Activated T-cell treated with anti-CD3 and anti-CD28 coated beads, Interleukin-2, amount 50 U/mL, for 72 hours (primary cell): ENCODE data around the gene MYO1B. TPM values are rescaled to one million over a fixed set of nuclear protein-coding genes. Genes with fewer than 3 reads are reported as not detected.
A peak's percentile ranks its signal among the peaks of the same experiment; 100 is the strongest.

Experiments used
- ATAC-seq, 2 donors: fragments of 150-1000 bp; cut with Tn5 transposase; replicated peaks in 1 of 2; 2 replicates each; pipeline ENCODE4 v1.10.0; 2021; ENCODE audit warnings: moderate library complexity in 2 of 2, mild to moderate bottlenecking in 1 of 2
- DNase-seq, 2 donors: peaks; one replicate each; pipeline ENCODE4 v3.0.0; 2021 to 2022; ENCODE audit warnings: mixed read lengths in 1 of 2
- H3K27ac Mint-ChIP-seq: one replicate; pipeline ENCODE4 v1.8.0; 2022; ENCODE audit warnings: mild to moderate bottlenecking, moderate library complexity, mixed read lengths
- H3K27me3 Mint-ChIP-seq: one replicate; pipeline ENCODE4 v1.8.0; 2022; ENCODE audit warnings: low read depth, mixed read lengths
- H3K36me3 Mint-ChIP-seq, 2 donors: one replicate each; pipeline ENCODE4 v1.8.0; 2022; ENCODE audit warnings: mixed read lengths in 2 of 2, mild to moderate bottlenecking in 1 of 2; ENCODE audit not compliant: insufficient read depth in 2 of 2
- H3K4me1 Mint-ChIP-seq: one replicate; pipeline ENCODE4 v1.8.0; 2022; ENCODE audit warnings: low read depth, mixed read lengths
- H3K4me3 Mint-ChIP-seq, 2 donors: one replicate each; pipeline ENCODE4 v1.8.0; 2022; ENCODE audit warnings: mild to moderate bottlenecking in 2 of 2, mixed read lengths in 2 of 2, moderate library complexity in 2 of 2
- H3K9me3 Mint-ChIP-seq, 2 donors: one replicate each; pipeline ENCODE4 v1.8.0; 2022; ENCODE audit warnings: mixed read lengths in 2 of 2
- total RNA-seq, 2 donors: library from RNA; stranded (reverse); gene quantifications; one replicate each; pipeline ENCODE4 v1.2.3, GENCODE V29; 2022

MYO1B gene
- total RNA-seq, 2 donors from 2014 or later: 24.4 to 37.5 TPM

DNA sequence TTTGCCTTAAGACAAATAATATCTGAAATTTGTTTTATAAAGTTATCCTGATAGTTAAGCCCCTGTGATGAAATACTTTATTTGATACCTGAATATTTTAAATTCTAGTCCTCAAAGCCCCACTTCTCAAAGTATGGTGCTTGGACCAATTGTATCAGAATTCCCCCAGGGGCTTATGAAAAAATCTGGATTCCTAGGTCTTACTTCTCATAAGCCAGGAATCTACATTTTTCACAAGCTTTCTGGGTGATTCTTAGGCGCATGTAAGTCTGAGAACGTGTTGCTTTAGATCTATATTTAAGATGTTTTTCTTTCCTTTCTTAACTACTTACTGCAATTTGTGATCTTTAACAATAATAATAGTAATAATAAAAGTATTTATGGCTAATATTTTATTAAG, 53.1 kb downstream of the MYO1B start:
- Mint-ChIP-seq H3K27ac (no peak overlapping the region), H3K27me3 (peaks cover 7% of the 10 kb centered on the region), H3K36me3 (no peaks in the 10 kb centered on the region), H3K4me1 (no peaks in the 10 kb centered on the region), H3K9me3 (no peaks in the 10 kb centered on the region), H3K4me3 (no peak overlapping the region)
- DNase-seq (no peak), ATAC-seq (no peak)

DNA sequence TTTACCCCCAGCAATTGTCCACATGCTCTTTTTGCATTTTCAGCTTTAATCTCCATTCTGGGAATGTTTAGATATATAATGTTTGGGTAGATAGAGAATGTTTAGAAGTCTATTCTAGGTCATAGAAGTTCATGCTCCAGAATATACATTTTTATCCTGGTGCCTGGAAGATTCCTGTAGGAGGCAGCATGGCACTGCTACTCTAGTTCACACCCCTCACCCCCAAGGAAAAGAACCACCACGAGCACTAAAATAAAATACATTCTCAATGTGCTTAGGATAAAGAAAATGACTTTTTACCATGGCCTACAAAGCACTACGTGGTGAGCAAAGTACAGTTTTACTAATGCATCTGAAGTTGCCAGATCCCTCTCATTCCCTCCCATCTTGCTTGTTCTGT, 53.8 kb downstream of the MYO1B start:
- Mint-ChIP-seq H3K4me3 (no peak overlapping the region), H3K4me1 (no peaks in the 10 kb centered on the region), H3K27ac (no peak overlapping the region), H3K9me3 (no peaks in the 10 kb centered on the region), H3K27me3 (peaks cover 7% of the 10 kb centered on the region), H3K36me3 (no peaks in the 10 kb centered on the region)
- ATAC-seq (no peak), DNase-seq (no peak)

DNA sequence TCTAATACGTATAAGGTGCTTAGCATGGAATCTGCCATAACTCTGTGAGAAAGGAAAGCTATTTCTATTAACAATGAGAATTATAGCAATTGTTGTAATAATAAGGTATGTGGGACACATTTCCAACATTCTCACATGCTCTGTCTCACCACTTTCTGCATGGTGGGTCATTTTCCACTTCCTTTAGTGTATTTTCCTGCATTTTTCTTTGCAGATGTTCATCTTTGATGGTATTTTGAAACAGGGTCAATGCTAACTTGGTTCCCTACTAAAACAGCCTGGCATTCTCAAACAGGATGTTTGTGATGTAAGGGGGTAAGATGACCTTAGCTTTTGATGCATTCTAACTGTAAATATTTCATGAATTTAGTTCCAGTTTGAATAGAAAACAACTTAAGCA, 54.7 kb downstream of the MYO1B start:
- H3K4me1 Mint-ChIP-seq: no peaks in the 10 kb centered on the region
- H3K27ac Mint-ChIP-seq: no peak overlapping the region
- no peaks in the 10 kb centered on the region for H3K9me3 Mint-ChIP-seq
- H3K4me3 Mint-ChIP-seq: no peak overlapping the region
- peaks cover 7% of the 10 kb centered on the region for H3K27me3 Mint-ChIP-seq
- H3K36me3 Mint-ChIP-seq: no peaks in the 10 kb centered on the region
- no peak for DNase-seq
- no peak for ATAC-seq

DNA sequence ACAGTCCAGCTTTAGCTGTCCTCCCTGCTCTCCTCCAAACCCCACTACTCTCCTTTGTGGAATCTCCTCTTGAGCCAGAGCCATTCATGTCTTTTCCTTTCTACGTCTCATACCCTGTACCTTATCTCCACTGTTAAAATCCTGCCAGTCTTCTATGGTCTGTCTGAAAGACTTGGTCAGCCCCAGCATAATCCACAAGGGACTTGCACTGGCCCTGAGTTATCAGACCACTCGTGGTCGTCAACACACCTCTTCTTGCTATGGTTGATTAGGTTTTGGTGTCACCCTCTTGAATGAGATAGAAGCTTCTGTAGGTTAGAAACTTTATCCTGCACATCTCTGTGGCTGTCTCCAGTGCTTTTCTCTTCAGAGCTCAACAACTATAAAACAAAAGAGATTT, 56.8 kb downstream of the MYO1B start:
- Mint-ChIP-seq H3K27ac (no peak overlapping the region), H3K27me3 (no peaks in the 10 kb centered on the region), H3K36me3 (no peaks in the 10 kb centered on the region), H3K4me1 (no peaks in the 10 kb centered on the region), H3K9me3 (no peaks in the 10 kb centered on the region), H3K4me3 (no peak overlapping the region)
- ATAC-seq (no peak), DNase-seq (no peak)

DNA sequence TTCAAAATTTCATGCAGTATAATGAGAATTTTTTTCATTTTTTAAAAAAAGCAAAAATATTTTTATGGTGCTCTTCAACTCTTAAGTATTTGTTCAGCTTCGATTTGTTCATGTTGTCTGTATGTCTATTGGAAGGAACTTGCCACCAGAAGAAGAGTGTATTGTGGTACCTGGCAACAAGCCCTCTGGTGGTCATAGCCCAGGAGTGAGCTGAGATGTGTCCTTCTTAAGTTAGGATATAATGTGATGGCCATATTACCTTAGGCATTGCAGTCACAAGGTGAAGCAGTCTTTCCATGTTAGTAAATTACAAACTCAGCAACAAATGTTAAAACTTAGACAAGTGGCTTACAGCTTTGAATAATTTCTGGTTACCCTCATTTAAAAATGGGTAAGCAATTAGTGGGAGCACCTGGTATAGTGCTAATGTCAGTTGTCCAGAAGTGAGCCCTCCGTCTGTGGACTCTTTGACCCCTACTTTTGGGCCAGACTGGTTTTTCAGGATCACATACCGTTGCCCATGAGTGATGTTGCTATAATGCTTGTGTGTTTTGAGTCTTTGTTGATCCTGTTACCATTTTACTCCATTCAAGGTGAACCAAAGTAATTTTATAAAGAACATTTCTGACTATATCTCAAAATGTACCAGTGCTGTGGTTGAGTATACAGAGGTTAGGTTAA, 57.4 kb downstream of the MYO1B start:
- ATAC-seq: peak in 1 of 2 donors; percentile 41
- Mint-ChIP-seq H3K36me3 (no peaks in the 10 kb centered on the region), H3K27ac (no peak overlapping the region), H3K4me3 (no peak overlapping the region), H3K4me1 (no peaks in the 10 kb centered on the region), H3K27me3 (no peaks in the 10 kb centered on the region), H3K9me3 (no peaks in the 10 kb centered on the region)
- DNase-seq: peak; percentile 5 to 9

DNA sequence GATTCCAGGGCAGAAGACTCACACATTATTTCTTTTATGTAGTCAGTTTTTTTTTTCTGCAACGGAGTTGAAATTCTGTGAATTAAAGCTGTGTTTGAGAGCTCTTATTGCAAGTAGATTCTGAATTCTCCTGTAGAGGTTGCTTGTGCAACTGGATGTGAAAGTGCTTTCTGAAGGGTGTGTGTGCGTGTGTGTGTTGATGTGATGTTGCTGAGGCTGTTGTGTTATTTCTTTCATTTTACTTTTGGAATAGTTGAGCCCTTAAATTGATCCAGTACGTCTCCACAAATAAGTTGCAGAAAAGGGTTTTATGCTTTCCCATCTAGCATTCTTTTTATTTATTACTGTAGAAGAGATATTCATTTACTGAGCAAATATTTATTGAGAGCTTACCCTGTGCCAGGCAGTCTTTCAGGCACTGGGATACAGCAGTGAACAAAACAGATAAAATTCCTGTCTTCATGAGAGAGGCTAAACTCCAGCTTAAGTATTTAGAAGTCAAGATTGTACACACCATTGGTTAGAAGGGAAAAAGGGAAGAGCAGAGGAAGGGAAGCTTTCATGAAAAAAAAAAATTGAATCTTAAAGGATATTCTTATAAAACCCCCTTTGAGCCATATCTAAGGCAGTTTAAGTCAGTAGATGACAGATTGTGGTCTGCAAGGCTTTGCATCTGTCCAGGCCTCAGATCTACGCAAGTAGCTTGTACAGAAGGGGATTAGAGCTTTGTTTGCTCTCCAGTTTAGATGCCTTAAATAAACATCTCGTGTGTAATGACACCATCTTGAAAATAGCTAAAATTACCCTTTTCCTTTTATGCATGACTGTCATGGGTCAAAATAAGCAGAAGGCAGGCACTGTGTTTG, 58.2 kb downstream of the MYO1B start:
- Mint-ChIP-seq H3K27me3 (no peaks in the 10 kb centered on the region), H3K36me3 (no peaks in the 10 kb centered on the region), H3K27ac (no peak overlapping the region), H3K4me3 (no peak overlapping the region), H3K4me1 (no peaks in the 10 kb centered on the region), H3K9me3 (no peaks in the 10 kb centered on the region)
- DNase-seq (no peak), ATAC-seq (no peak)

DNA sequence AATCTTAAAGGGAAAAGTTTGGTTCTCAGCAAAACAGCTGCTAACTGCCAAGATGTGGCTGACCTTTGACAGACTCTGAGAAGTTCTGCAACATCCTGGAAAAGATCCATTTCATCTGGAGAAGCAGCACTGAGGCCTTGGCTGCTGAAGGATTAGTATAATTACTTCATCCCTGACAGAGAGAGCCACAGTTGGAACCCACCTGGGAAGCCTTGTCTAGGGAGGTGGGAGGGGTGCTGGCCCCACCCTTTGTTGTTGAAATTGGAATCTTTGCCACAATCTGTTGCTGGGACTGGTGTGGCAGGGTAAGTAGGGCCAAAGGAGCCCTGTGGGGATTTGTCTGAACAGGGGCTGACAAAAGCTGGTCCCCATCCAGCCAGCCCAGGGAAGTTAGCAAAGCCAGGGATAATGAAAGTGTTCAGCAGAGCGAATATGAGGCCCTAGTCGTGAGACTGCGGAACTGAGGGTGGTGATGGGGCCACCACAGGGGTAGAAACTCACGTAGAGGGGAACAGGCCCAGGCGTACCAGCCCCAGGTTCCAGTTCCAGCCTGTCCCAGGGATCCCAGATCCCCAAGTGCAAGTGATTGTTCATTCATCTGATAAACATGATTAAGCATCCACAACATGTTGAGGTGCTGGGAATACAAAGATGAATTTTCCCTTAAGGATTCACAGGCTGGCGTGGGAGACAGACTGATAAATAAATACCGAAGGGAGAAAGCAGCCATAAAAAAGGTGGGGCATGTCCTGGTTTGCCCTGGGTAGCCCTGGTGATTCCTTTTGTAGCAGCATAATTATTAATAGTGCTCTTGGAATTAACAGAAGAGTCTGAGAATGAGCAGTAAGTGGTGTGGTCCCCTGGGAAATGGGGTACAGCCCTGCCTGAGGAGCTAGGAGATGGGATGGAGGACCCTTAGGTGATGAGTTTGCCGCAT, 60.0 kb downstream of the MYO1B start:
- Mint-ChIP-seq H3K27me3 (no peaks in the 10 kb centered on the region), H3K27ac (no peak overlapping the region), H3K36me3 (no peaks in the 10 kb centered on the region), H3K4me3 (no peak overlapping the region), H3K4me1 (no peaks in the 10 kb centered on the region), H3K9me3 (no peaks in the 10 kb centered on the region)
- ATAC-seq: no peak
- no peak for DNase-seq

DNA sequence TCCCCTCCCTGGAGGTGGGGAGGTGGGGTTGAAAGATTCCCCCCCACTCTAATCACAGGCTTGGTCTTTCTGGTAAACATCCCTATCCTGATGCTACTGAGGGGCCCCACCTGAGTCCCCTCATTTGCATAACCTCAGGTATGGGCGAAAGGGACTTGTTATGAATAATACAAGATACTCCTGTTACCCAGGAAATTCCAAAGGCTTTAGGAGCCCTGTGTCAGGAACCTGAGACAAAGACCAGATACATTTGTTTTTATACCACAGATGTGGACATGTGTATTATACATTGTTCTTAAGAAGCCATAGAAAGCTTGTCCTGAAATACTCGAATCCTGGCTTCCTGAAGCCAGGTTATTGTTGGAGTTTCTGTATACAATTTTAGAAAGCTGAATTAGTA, 62.8 kb downstream of the MYO1B start:
- DNase-seq: no peak
- Mint-ChIP-seq H3K4me3 (no peak overlapping the region), H3K9me3 (no peaks in the 10 kb centered on the region), H3K36me3 (no peaks in the 10 kb centered on the region), H3K27me3 (no peaks in the 10 kb centered on the region), H3K4me1 (no peaks in the 10 kb centered on the region), H3K27ac (no peak overlapping the region)
- no peak for ATAC-seq

DNA sequence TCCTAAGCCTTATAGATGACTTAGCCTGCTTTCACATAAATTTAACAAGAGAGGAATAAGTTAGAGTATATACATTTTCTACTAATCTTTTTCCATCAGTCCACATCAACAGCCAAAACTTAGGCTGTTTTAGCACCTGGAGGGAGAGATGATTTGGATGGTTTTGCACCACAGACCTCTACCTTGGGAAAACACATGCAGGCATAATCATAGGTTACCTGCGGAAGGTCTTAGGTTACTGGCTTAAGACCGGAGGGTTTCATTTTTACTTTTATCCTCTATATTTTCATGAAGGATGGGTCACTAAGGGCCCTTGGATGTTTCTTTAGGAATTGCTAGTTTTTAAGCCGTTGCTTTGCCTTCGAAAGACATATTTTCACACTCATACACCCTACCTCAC, 66.0 kb downstream of the MYO1B start:
- no peaks in the 10 kb centered on the region for H3K9me3 Mint-ChIP-seq
- H3K36me3 Mint-ChIP-seq: no peaks in the 10 kb centered on the region
- DNase-seq: no peak
- no peak overlapping the region for H3K4me3 Mint-ChIP-seq
- no peaks in the 10 kb centered on the region for H3K4me1 Mint-ChIP-seq
- no peak overlapping the region for H3K27ac Mint-ChIP-seq
- ATAC-seq: no peak
- H3K27me3 Mint-ChIP-seq: no peaks in the 10 kb centered on the region

DNA sequence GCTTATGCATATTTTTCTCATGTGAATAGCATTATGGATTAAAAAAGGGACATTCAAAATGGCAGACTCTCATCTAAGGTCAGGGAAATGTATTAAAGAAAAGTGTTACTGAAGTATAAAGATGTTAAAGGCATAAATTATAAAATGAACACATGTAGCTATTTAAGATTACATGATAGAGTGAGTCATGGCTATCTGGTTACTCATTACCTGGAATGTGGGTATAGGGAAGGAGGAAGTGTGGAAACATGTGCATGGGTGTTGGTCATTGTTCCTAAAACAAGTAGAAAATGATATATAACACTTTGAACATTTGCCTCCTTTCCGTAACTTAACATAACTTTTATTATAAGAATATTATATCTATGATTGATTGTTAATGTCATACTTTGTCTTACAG, 66.4 kb downstream of the MYO1B start:
- ATAC-seq (no peak), DNase-seq (no peak)
- H3K9me3 Mint-ChIP-seq: no peaks in the 10 kb centered on the region
- H3K4me1 Mint-ChIP-seq: no peaks in the 10 kb centered on the region
- H3K27ac Mint-ChIP-seq: no peak overlapping the region
- H3K27me3 Mint-ChIP-seq: peaks cover 1% of the 10 kb centered on the region
- no peak overlapping the region for H3K4me3 Mint-ChIP-seq
- H3K36me3 Mint-ChIP-seq: no peaks in the 10 kb centered on the region

DNA sequence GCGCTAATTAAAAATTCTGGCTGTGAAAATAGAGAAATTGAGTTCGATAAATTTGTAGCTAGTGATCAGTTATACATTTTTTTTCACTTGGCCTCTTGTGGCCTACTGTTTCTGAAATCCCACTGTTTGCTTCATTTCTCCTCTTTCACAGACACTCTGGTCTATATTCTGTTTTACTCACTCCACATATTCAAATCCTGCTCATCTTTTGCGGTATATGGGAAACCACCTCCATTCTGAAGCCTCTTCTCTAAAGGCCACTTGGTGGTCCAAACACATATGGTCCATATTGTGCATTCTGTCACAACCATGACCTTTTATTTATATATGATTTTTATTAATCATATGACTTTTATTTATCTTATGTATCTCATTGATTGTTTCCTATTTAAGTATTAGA, 67.0 kb downstream of the MYO1B start:
- no peaks in the 10 kb centered on the region for H3K4me1 Mint-ChIP-seq
- peaks cover 6% of the 10 kb centered on the region for H3K27me3 Mint-ChIP-seq
- H3K27ac Mint-ChIP-seq: no peak overlapping the region
- H3K36me3 Mint-ChIP-seq: no peaks in the 10 kb centered on the region
- no peak for ATAC-seq
- no peak overlapping the region for H3K4me3 Mint-ChIP-seq
- no peaks in the 10 kb centered on the region for H3K9me3 Mint-ChIP-seq
- DNase-seq: no peak

DNA sequence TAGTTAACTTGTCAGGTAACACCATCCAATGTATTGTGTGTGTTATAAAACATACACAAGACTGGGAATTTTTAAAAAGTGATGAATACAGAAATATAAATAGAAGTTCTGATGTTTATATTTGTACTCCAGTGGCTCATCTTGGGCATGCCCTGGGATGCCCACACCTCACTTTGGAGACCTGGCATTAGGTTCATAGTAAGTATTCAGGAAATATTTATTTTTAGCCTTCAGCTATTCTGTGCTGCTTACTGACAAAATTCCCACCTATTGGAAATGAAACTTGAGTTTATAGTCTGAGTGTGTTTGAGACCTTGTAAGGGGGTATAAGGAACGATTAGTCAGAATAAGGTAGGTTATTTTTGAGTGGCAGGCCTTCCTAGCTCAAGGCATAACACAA, 67.5 kb downstream of the MYO1B start:
- no peak overlapping the region for H3K27ac Mint-ChIP-seq
- H3K4me1 Mint-ChIP-seq: no peaks in the 10 kb centered on the region
- H3K4me3 Mint-ChIP-seq: no peak overlapping the region
- H3K36me3 Mint-ChIP-seq: no peaks in the 10 kb centered on the region
- H3K27me3 Mint-ChIP-seq: peaks cover 6% of the 10 kb centered on the region
- H3K9me3 Mint-ChIP-seq: no peaks in the 10 kb centered on the region
- ATAC-seq (no peak), DNase-seq (no peak)
